HG03280 (cell line): ENCODE data around the gene CASTOR2.
A peak's percentile ranks its signal among the peaks of the same experiment; 100 is the strongest.
"Not testable (repeated sequence)": the region's sequence is repeated elsewhere in the genome, so short reads cannot be mapped to it uniquely, and the experiment has no call there.

Experiments used
- ATAC-seq: cut with Tn5 transposase; IDR thresholded peaks from one replicate; pipeline ENCODE4 v1.9.1; 2021; ENCODE audit warnings: mild to moderate bottlenecking, moderate library complexity; ENCODE audit not compliant: unreplicated experiment

CASTOR2 gene

DNA sequence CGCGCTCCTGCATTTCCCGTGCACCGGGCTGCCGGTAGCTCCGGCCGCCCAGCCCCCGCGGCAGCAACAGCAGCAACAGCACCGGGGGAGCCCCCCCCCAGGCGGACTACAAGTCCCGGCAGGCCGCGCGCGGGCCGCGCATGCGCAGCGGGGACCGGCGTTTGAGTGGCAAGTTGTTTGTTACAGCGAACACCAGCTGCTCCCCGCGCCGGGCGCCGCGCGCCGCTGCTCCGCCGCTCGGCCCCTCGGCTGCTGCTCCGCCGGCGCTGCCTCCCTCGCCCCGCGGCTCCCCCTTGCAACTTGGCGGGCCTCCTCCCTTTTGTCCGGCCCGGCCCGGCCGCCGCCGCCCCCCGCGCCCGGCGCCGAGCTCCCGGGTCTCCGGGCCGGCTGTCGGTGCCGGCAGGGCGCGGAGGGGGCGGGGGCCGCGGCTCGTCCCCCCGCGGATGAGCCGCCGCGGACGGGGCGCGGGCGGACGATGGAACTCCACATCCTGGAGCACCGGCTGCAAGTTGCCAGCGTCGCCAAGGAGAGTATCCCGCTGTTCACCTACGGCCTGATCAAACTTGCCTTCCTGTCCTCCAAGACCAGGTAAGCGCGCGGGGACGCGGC, at the start of gene CASTOR2:
TSS of gene CASTOR2 (plus strand) at position 195 of the 609 bp plus-strand sequence. CDS start at position 476, 281 bp downstream.
- ATAC-seq = peak; percentile 94

DNA sequence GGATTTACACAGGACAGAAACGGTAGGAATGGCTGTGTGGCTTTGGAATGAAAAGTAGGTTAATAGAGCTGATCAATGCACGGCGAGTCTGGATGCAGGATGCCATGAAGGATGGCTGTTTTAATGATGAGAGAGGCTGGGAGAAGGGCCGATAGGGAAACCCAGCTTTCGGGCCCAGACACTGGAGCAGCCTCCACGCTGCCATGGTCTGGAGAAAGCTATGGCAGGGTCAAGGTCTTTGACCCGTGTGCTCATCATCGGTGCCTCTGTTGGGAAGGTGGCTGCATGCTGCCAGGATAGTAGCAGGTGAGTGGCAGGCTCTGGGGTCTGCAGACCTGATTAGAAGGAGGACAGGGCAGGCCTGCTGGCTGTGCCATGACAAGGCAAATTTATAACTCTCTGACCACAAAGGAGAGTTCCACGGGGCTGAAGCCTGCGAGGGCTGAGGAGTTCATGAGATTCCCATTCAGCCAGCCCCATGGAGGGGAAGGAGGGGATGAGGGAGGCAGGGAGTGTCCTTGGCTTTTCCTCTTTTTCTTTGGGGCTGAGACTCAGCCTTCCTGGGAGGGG, 42.1 kb upstream of the CASTOR2 start:
- not testable (repeated sequence) for ATAC-seq

DNA sequence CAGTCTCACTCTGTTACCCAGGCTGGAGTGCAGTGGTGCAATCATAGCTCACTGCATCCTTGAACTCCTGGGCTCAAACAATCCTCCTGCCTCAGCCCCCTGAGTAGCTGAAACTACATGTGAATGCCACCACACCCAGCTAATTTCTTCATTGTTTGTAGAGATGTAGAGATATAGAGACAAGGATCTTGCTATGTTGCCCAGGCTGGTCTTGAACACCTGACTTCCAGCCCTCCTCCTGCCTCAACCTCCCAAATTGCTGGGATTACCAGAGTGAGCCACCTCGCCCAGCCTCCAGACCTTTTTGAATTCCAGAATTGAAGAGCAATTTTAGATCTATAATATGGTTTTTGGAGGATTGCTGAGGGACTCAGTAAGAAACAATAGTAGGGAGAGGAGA, 40.9 kb upstream of the CASTOR2 start:
- not testable (repeated sequence) for ATAC-seq

DNA sequence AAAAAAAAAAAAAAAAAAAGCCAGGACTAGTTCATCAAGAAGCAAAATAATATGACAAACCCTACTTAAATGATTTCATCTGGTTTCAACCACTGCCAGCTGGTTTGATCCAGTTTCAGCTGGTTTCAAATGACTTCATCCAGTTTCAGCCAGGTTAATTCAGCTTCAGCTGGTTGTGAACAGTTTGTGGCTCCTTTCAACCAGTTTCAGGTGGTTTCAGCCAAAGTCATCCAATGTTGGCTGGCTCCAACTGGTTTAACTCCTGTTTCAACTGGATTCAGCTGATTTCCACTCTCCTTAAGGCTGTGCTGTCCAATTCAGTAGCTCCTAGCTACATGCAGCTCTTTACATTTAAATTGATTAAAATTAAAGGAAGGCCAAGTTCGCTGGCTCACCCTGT, 37.5 kb upstream of the CASTOR2 start:
- not testable (repeated sequence) for ATAC-seq

DNA sequence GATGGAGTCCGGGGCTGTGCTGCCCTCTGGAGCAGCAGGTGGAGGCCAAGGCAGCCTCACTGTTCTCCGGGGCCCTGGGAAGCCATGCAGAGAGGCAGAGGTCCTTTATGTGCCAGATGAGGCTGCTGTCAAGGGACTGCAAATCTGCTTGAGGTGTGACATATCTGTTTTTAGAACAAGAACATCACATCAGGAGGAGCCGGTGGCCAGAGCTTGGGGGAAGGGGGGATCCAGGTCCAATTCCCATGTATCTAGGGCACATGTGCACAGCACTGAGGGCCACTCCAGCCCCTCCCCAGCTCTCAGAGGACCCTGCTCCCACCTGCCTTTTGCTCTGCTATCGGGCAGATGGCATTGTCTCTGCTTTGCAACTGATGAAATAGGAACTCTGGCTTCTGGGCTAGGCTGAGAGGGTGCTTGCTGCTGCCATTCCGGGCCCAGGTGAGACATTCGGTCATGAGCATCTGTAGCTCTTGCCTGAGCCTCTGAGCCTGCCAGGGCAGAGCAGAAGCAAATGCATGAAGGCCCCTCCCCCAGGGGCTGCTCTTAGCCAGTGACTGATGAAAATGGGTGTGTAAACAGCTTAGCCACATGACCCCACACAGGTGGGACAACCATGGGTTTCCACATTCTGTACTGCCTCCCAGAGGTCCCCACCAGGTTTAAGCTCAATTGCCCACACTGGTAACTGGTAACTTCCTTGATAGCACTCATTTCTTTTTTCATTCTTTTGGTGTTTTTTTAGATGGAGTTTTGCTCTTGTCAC, 32.8 kb upstream of the CASTOR2 start:
- not testable (repeated sequence) for ATAC-seq

GRCh38 chr7:74939429-74939828, 25.1 kb upstream of the CASTOR2 start:
- not testable (repeated sequence) for ATAC-seq

GRCh38 chr7:74941302-74942069, 23.0 kb upstream of the CASTOR2 start:
- not testable (repeated sequence) for ATAC-seq

- not testable (repeated sequence) for ATAC-seq
These were observed 20.6 kb upstream of the CASTOR2 start for GRCh38 chr7:74943923-74944322.

DNA sequence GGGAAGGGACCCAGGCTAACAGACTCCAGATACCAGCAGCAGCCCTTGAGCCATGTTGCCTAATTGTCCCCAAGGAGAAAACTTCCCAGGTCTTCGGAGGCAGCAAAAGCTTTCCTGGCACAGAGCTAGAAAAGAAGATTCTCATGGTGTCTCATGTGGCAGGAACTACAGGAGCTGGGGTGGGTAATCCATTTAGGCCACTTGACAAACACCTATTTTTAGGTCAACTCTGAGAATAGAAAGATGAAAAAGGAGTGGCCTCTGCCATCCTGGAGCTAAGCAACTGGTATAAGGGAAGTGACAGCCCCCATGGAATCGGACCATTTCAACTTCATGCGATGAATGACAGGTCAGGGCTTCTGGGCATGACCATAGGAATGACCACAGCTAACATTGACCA, 16.8 kb upstream of the CASTOR2 start:
- ATAC-seq = not testable (repeated sequence)

DNA sequence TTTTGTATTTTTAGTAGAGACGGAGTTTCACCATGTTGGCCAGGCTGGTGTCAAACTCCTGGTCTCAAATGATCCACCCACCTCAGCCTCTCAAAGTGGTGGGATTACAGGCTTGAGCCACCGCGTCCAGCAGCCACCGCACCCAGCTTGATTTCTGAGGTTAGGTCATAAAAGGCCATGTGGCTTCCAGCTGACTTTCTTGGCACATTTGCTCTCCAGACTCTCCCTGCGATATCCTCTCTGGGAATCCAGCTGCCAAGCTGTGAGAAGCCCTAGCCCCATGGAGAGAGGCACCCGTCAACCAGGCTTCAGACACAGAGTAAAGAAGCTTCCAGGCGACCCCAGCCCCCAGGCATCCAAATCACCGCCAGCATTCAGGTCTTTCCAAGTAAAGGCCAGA, 10.7 kb upstream of the CASTOR2 start:
- not testable (repeated sequence) for ATAC-seq

DNA sequence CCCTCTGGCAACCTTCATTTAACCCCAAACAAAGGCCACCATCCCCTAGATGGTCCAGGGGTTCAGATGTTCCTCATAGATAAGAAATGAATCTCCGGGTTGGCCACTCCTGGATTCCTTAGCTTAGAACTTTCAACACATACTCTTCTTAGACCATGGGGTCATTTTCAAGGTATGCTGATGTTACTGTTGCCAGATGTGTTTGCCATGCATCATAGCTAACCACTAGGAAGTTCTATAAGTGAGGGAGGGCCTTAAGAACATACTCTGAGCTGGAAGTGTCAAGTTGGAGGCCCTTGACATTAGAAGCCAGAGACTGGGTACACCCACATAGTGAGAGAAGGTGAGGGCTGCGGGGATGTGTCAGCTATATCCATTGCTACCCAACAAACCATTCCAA, 6.2 kb upstream of the CASTOR2 start:
- ATAC-seq = not testable (repeated sequence)

GRCh38 chr7:74963704-74964510, 598 bp upstream of the CASTOR2 start:
- ATAC-seq = not testable (repeated sequence)

- ATAC-seq = not testable (repeated sequence)
These were observed 1.8 kb downstream of the CASTOR2 start for GRCh38 chr7:74966208-74966854.

DNA sequence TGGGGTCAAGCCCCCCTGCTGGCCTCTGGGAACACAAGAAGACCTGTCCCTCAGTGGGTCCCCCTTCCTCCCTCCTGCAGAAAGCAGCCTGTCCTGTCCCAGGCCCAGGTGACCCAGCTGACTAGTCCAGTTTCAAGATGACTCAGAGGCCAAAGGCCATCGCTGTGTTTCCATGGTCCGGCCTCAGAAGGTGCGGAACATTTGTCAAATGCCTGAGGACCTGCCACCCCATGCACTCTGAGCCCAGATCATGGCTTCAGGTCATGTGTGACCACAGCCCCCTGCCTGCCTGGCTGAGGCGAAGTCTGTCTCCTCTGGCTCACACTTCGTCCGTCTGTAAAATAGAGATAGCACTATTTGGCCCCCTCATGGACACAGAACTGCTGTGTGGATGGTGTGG, 2.4 kb downstream of the CASTOR2 start:
- ATAC-seq = not testable (repeated sequence)

DNA sequence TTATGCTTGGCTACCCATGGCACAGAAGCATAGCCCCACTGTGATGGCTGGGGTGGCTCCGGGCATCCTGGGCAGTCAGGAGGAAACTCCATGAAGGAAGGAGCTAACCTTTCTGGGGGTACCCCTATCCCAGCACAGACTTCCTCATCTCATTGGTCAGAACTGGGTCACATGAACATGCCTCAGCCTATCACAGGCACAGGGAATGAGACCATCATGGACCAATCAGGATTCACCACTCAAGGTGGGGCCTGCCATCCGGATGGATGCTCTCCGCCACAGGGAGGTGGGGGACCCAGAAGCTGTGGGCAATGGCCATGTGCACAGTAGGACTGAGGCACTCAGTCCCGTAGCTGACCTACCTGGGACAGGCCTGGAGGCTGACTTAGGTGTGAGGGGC, 6.9 kb downstream of the CASTOR2 start:
- not testable (repeated sequence) for ATAC-seq

DNA sequence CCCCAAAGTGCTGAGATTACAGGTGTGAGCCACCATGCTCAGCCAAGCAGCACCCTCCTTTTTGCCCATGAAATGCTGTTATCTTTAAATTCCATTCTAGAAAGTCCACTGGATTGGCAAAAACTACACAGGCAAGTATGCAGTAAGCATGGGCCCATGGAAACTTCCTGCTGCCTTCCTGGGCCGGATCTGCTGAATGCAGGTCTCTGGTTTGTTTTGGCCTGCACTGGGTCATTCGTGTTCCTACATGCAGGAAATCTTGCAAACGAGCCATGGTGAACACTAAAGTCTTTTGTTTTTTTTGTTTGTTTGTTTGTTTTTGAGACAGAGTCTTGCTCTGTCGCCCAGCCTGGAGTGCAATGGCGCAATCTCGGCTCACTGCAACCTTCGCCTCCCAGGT, 7.9 kb downstream of the CASTOR2 start:
- ATAC-seq = not testable (repeated sequence)

GRCh38 chr7:74975959-74976358, 11.5 kb downstream of the CASTOR2 start:
- not testable (repeated sequence) for ATAC-seq

- not testable (repeated sequence) for ATAC-seq
These were observed 13.0 kb downstream of the CASTOR2 start for GRCh38 chr7:74977523-74977922.

GRCh38 chr7:74988436-74988835, 23.9 kb downstream of the CASTOR2 start:
- ATAC-seq = not testable (repeated sequence)

DNA sequence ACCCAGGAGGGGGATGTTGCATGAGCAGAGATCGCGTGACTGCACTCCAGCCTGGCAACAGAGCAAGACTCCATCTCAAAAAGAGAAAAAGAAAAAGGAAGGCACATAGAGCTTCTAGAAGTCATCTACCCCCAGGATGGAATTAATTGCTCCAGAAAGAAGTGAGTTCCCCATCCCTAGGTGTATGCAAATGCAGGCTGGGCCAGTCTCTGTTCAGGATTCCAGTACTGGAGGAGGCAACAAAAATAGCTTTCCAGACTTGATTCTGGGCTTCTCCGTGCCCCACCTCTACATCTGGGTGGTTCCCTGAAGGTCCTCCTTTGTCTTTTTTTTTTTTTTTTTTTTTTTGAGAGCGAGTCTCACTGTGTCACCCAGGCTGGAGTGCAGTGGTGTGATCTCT, 28.6 kb downstream of the CASTOR2 start:
- no peak for ATAC-seq
